Activated CD4-positive, alpha-beta T cell treated with anti-CD3 and anti-CD28 coated beads for 1 hour (primary cell): Measurements from ENCODE around the gene OR5K2.
A peak's percentile ranks its signal among the peaks of the same experiment; 100 is the strongest.

Source experiments
- DNase-seq: peaks from one replicate; pipeline ENCODE4 v3.0.0-alpha.2; 2020

The OR5K2 gene

GRCh38 chr3:98497381-98497780 is at the start of gene OR5K2:
Gene OR5K2 (plus strand): TSS chr3:98497681. CDS start chr3:98497681, 0 bp downstream.
- DNase-seq, result no peak

GRCh38 chr3:98449606-98450193 is 47.8 kb upstream of the OR5K2 start:
- DNase-seq, result no peak

DNA sequence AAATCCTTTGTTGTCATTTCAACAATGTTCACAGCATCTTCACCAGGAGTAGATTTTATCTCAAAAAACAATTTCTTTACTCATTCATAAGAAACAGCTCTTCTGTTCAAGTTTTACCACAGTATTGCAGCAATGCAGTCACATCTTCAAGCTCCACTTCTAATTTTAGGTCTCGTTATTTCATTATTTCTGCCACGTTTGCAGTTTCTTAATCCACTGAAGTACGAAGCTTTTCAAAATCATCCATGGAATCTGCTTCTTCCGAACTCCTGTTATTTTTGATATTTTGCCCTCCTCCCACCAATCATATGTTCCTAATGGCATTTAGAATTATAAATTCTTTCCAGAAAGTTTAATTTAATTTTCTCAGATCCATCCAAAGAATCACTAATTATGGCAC is 47.1 kb upstream of the OR5K2 start:
- DNase-seq, result no peak

DNA sequence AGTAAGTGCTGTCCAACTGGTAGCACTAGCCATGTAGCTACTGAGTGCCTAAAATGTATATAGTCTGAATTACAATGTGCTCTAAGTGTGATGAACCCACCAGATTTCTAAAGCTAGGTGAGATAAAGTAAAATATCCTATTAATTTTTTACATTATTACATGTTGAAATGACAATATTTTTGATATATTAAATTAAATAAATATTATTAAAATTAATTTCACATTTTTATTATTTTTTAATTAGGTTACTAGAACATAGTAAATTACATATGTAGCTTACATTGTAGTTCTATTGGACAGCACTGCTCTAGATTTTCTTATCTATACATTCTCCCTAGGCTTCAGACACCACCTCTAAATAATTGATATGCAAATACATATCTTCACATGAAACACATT is 43.7 kb upstream of the OR5K2 start:
- no peak for DNase-seq

DNA sequence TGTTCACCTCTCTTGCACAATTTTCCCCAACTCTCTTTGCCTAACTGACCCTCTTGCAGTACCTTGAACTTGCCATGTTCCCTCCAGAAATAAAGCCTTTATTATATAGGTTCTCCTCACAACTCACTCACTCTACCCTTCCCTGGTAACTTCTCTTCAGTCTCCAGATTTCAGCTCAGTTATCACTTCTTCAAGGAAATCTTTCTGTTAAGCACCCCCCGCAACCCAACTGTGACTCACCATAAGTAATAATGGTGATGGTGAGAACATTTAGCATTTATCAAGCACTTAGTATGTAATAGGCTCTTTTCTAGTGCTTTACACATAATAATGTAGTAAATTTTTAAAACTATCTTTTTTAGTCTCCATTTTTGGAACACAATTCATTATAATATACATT is 42.6 kb upstream of the OR5K2 start:
- DNase-seq, result no peak

- no peak for DNase-seq
Measured at GRCh38 chr3:98457543-98457942, 39.9 kb upstream of the OR5K2 start.

GRCh38 chr3:98460220-98460619 is 37.3 kb upstream of the OR5K2 start:
- DNase-seq, result no peak

DNA sequence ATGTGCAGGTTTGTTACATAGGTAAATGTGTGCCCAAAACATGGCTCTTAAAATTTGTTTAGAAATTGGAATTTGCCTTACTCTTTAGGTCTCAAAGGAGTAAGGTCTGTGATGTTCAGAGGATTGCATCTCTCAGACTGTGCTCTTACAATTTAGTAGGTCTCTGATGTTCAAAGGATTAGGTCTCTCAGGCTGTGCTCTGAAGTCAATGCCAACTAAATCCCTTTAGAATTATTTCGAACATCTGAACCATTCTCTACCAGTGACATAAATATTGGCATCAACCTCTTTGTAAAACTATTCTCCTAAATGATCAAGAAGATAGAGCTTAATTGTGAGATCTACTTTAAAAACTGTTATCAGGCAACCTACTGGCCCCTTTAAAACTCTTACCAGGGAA is 34.6 kb upstream of the OR5K2 start, which contains the start of gene OR5K1:
Gene OR5K1 (plus strand): TSS at position 301 of the 400 bp plus-strand sequence. CDS start 6,376 bp downstream, outside the sequence.
- no peak for DNase-seq

DNA sequence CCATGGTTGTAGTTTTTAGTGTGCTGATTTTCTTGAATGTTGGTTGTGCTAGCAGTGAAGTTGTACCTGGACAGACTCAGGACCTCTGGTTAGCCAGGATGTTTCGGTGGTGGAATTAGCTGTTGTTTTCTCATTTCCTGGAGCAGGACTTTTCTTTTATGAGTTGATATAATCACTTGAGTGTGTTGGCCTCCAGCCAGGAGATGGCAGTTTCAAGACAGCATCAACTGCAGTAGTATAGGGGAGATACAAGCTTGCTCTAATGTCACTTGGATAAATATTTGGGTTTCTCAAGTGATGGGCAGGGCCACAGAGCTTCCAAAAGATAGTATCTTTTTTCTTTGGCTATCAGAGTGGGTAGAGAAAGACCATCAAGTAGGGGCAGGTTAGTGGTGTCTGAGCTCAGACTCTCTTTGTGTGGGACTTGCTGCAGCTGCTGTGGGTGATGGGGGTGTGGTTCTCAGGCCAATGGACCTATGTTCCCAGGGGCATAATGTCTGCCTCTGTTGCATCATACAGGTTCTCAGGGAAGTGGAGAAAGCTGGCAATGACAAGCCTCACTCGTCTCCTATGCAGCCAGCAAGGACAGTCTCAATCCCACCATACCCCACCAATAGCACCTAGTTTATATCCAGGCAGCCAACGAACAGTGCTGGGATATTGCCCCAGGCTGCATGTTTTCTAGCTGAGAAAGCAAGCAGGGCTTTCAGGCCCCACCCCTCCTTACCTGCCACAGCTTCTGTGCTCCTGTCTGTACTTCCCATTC is 14.6 kb upstream of the OR5K2 start:
- DNase-seq, result no peak

GRCh38 chr3:98483626-98484025 is 13.9 kb upstream of the OR5K2 start:
- DNase-seq, result no peak

- DNase-seq, result no peak
Measured at GRCh38 chr3:98500019-98500418, 2.5 kb downstream of the OR5K2 start.

DNA sequence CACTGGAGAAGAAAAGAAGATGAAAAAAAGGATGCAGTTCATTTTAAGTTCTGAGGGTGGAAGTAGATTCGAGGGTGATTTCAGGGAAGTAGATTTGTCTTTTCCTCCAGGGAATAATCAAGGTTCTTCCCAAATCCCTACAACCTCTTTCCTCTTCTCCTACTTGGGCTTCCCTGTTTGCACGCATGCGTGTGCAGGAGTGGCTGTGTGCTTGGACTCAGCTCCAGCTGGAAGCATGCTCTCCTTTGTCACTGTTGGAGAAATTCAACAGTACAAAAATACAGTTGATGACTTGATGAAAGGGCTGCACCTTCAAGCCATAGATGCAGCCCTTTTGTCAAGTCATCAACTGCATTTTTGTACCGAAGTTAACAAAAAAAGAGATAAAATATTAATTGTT is 3.8 kb downstream of the OR5K2 start:
- DNase-seq, result no peak

DNA sequence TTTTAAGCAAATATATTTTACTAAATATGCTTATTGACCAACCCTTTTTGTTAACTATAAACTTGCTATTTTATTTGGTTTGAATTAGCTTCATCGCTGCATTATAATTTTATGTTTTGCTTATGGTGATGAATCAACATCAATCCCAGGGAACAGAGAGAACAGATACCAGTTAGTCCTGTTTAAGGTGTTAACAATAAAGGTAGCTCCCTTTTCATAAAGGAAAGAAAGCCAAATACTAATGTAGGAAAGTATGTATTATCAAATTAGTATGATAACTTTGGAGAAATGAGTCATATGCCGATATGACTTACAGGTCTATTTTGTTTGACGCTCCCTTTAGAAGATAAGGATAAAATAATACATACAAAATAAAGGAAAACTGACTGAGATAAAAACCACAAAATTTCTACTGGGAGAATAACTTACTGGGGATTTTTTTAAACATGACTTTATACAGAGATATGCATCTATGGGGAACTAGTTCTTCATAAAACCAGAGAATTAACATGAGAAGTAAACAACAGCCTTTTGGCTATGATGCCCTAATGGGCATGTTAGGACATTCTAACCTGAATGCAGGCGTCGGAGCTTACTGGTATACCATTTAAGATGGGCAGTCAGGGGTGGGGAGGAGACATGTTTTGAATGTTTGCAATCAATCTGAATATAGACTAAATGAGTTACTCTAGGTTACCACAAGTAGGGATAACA is 4.5 kb downstream of the OR5K2 start:
- no peak for DNase-seq

GRCh38 chr3:98504539-98504938 is 7.1 kb downstream of the OR5K2 start:
- no peak for DNase-seq

DNA sequence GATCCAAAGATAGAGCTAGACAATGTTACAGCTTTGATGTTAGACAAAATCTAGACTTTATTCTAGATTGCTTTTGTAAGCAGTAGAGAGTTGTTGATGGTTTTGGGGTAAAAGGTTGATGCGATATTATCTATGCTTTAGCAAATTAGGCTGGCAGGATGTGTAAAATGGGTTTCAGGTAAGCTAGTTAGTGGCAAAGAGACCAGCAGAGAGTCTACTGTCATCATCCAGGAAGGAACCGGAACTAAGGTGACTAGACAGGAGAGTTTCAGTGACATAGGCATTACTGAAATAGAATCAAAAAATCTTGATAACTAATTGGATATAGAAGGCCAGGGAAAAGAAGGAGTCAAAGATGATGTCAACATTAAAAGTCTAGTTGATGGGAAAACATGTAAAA is 11.1 kb downstream of the OR5K2 start:
- no peak for DNase-seq

DNA sequence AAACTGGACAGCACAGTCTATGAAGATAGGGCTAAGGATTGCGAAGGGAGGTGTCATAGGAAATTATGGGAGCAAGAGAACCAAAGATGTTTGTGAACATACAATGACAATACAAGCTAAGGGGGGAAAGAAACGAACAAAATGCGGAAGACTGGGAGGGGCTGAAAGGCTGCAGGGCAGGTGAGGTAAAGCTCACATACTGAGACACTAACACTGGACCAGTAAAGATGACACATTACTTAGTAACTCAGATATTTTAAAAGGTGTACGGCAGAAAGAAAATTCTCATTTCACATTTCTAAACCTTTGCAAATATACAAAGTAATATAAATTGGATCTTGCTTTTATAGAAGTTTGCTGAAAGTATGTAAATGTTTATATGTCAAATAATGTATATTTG is 15.1 kb downstream of the OR5K2 start:
- DNase-seq, result no peak

- no peak for DNase-seq
Measured at GRCh38 chr3:98513091-98513511, 15.6 kb downstream of the OR5K2 start.

DNA sequence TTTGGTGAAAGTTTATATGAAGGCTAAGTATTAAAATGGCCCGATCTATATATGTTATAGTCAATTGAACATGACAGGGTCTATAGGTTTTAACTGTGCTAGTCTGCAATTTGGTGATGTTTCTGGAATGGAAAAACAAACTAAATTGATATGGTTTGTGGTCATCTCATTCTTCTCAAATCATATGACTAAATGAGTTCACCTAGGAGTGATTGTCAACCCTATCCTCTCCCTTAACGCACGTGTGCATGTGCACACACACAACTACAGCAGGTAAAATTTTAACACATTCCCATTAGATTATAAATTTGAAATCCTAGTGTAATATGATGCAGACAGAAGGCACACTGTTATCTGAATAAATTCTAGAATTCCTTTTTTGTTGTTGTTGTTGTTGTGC is 16.3 kb downstream of the OR5K2 start:
- no peak for DNase-seq

DNA sequence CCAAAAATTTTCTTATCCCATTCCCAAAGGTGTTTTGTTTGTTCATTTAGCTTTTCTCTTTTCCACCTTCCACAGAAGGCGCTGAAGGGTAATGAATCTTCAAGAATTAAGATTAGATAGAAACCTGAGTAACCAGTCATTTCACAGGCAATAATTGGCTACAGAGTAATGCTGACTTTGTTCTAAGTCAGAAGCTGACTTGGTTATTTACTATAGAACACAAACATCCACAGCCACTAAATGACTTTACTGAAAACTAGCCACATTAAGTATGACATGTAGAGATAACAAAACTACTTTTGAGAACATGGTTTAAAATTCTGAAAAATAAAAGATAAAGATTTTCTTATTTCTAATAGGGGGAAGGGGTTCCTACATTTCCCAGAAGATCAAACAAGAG is 17.5 kb downstream of the OR5K2 start:
- DNase-seq, result no peak

GRCh38 chr3:98518816-98519215 is 21.3 kb downstream of the OR5K2 start:
- no peak for DNase-seq

DNA sequence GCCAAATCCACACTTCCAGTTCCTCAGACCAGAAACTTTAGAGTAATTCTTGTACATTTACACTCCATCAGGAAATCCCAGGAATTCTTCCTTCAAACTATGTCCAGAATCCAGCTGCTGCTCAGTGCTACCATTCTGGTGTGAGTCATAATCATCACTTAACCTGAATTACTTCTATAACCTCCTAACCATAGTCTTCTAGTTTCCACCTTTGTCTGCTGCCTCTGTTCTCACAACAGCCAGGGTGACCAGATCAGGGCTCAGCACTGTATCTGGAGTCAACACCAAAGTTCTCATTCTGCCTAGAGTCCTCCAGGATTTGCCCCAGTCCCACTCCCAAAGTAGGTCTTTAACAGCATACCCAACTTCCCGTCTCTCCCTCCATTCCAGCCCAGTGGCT is 21.9 kb downstream of the OR5K2 start:
- no peak for DNase-seq

GRCh38 chr3:98521897-98522543 is 24.5 kb downstream of the OR5K2 start:
- peak; percentile 19 for DNase-seq

DNA sequence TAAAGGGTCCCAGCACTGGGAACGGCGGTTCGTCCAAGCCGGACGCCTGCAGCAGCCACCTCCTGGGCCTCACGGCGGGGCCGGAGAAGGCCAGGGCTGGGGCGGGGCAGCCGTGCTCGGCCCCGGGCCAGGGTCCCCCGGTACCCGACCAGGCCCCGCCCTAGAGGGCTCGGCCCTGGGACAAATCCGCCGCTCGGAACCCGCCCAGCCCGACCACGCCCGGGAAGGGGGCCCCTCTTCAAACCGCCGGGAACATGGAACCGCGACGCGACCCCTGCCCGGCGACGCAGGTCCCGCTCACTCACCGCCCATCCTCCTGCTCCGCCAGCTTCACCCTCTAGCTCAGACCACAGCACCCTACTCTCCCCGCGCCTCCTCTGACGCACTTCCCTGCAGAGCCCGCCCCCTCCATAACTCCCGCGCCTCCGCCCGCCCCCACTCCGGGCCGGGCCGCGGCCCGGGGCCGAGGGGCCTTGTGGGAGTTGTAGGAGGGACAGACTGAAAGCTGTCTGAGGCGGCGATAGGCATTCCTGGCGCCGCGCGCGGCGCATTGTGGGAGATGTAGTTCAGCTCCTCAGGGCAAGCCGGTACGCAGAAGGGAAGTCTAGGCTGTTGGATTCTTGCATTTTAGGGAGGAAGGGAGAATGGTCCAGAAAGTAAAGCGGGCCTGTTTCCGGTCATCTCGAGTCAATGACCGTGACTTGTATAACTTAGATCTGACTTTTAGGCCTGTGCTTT is 25.2 kb downstream of the OR5K2 start, which contains the start of gene CLDND1:
Gene CLDND1 (minus strand): TSS at position 359 of the 738 bp plus-strand sequence. CDS start 1,478 bp downstream, outside the sequence.
- peak; percentile 92 for DNase-seq
